HepG2 (cell line): ENCODE results near the gene ECM1. TPM values are rescaled to one million over a fixed set of nuclear protein-coding genes. Genes with fewer than 3 reads are reported as not detected.

Experiments used
- AFF4 ChIP-seq: sonication (generic); formaldehyde crosslinking; IDR thresholded peaks from 2 replicates; pipeline ENCODE4 v1.4.0; 2020; ENCODE audit warnings: missing genetic modification reagents
- ARID3A ChIP-seq: IDR thresholded peaks from 2 replicates; pipeline ENCODE4 v1.6.1; 2012; ENCODE audit warnings: low read depth, low read length, improper control_type of control experiment
- FOSL2 ChIP-seq: sonication (generic); formaldehyde crosslinking; IDR thresholded peaks from 2 replicates; pipeline ENCODE4 v1.4.0; 2020; ENCODE audit warnings: missing genetic modification reagents
- MAZ ChIP-seq, 2 experiments: sonication (generic) in 1 of 2; formaldehyde crosslinking in 1 of 2; IDR thresholded peaks; 2 replicates each; pipeline versions ENCODE4 v1.5.0 to v1.6.1; 2012 to 2020; ENCODE audit warnings: low read depth in 2 of 2, mild to moderate bottlenecking in 2 of 2, borderline replicate concordance in 1 of 2, improper control_type of control experiment in 1 of 2, low read length in 1 of 2, missing genetic modification reagents in 1 of 2, moderate library complexity in 1 of 2
- MLX ChIP-seq: IDR thresholded peaks from 2 replicates; pipeline ENCODE4 v1.6.1; 2016
- NBN ChIP-seq: fragments of 450-650 bp; conservative IDR thresholded peaks from 2 replicates; pipeline ENCODE4 v1.6.1; 2017
- PATZ1 ChIP-seq: sonication (generic); formaldehyde crosslinking; IDR thresholded peaks from 2 replicates; pipeline ENCODE4 v1.4.0; 2020; ENCODE audit warnings: missing genetic modification reagents
- PREB ChIP-seq: sonication (generic); formaldehyde crosslinking; IDR thresholded peaks from 2 replicates; pipeline ENCODE4 v1.4.0; 2020; ENCODE audit warnings: missing genetic modification reagents
- RARA ChIP-seq: IDR thresholded peaks from 2 replicates; pipeline ENCODE4 v1.6.1; 2016; ENCODE audit warnings: missing genetic modification reagents, missing compliant biosample characterization
- RARG ChIP-seq: sonication (generic); formaldehyde crosslinking; IDR thresholded peaks from 2 replicates; pipeline ENCODE4 v1.4.0; 2020; ENCODE audit warnings: low read depth, mild to moderate bottlenecking, missing genetic modification reagents
- RBM22 ChIP-seq: fragments of 200-400 bp; formaldehyde crosslinking; optimal IDR thresholded peaks from 2 replicates; pipeline ENCODE3; 2017; ENCODE audit warnings: mild to moderate bottlenecking, low read length, moderate library complexity
- RFX1 ChIP-seq: fragments of 450-650 bp; IDR thresholded peaks from 2 replicates; pipeline ENCODE4 v1.6.1; 2017
- RFX3 ChIP-seq: IDR thresholded peaks from 2 replicates; pipeline ENCODE4 v1.6.1; 2016; ENCODE audit warnings: missing biosample characterization, missing genetic modification reagents
- SATB2 ChIP-seq: sonication (generic); formaldehyde crosslinking; IDR thresholded peaks from 2 replicates; pipeline ENCODE4 v1.5.0; 2020; ENCODE audit warnings: missing genetic modification reagents
- SCMH1 ChIP-seq: sonication (generic); formaldehyde crosslinking; IDR thresholded peaks from 2 replicates; pipeline ENCODE4 v1.9.0; 2021; ENCODE audit warnings: missing genetic modification reagents, mild to moderate bottlenecking, borderline replicate concordance
- ZIK1 ChIP-seq: sonication (generic); formaldehyde crosslinking; IDR thresholded peaks from 2 replicates; pipeline ENCODE4 v1.5.0; 2020; ENCODE audit warnings: mild to moderate bottlenecking, low read depth, missing genetic modification reagents, borderline replicate concordance
- ZNF563 ChIP-seq: sonication (generic); formaldehyde crosslinking; IDR thresholded peaks from 2 replicates; pipeline ENCODE4 v1.8.0; 2022; ENCODE audit warnings: mild to moderate bottlenecking, moderate library complexity, missing genetic modification reagents
- ZSCAN5A ChIP-seq: sonication (generic); formaldehyde crosslinking; IDR thresholded peaks from 2 replicates; pipeline ENCODE4 v1.8.0; 2022; ENCODE audit warnings: mild to moderate bottlenecking, missing genetic modification reagents, borderline replicate concordance
- polyA plus RNA-seq, 8 experiments: library from polyadenylated mRNA; depleted of rRNA in 3 of 8; stranded (reverse) in 7 of 8; unstranded in 1 of 8; fragments of >200 nt; fragmentation: Illumina TruSeq in 4 of 8; extraction: Trizol in 4 of 8; gene quantifications; 2 replicates each; pipeline versions ENCODE4 v1.2.1 to v1.2.3, GENCODE V29; 2011 to 2016; ENCODE audit warnings: low read depth in 4 of 8, missing spikeins in 1 of 8, mixed read lengths in 1 of 8; ENCODE audit not compliant: insufficient read depth in 1 of 8
- total RNA-seq, 5 experiments: library from RNA; depleted of rRNA; stranded (reverse); fragments of >200 nt; fragmentation: Illumina TruSeq; extraction: Trizol; gene quantifications; 2 replicates each; pipeline ENCODE4 v1.2.3, GENCODE V29; 2016; ENCODE audit warnings: low read depth in 1 of 5

Gene ECM1
- total and polyA plus RNA-seq, 2 of the 13 experiments (the other 11 are each of a cell fraction or from before 2014, with no cell fraction given): 0.42 to 1.0 TPM

GRCh38 chr1:150562446-150563339 lies 54.8 kb downstream of the ECM1 start (continued):
- peak; percentile 66 for TF ChIP-seq RARA (CRISPR knock-in tag)
- no peak for TF ChIP-seq SATB2 (CRISPR knock-in tag)
- no peak for TF ChIP-seq MAZ (IDR thresholded peaks at IDR 0.05; ENCODE audit: borderline replicate concordance, low read depth, low read length)
- TF ChIP-seq MAZ (CRISPR knock-in tag; IDR thresholded peaks at IDR 0.05; ENCODE audit: low read depth): 0 out of 2 replicates have a peak, but pooled peaks have one; percentile 14
- no peak for TF ChIP-seq RFX3
- TF ChIP-seq SCMH1 (CRISPR knock-in tag): no peak
- TF ChIP-seq RBM22: no peak
- no peak for TF ChIP-seq PREB (CRISPR knock-in tag)
- TF ChIP-seq ARID3A: 0 out of 2 replicates have a peak, but pooled peaks have one; percentile 4
- no peak for TF ChIP-seq ZSCAN5A (CRISPR knock-in tag)
- TF ChIP-seq MLX (CRISPR knock-in tag): no peak
- no peak for TF ChIP-seq ZIK1 (CRISPR knock-in tag)
- TF ChIP-seq ZNF563 (CRISPR knock-in tag): no peak
- peak; percentile 67 for TF ChIP-seq PATZ1 (CRISPR knock-in tag)
- no peak for TF ChIP-seq RARG (CRISPR knock-in tag)
- no peak for TF ChIP-seq FOSL2 (CRISPR knock-in tag)
- TF ChIP-seq NBN: no peak
- no peak for TF ChIP-seq RFX1
- TF ChIP-seq AFF4 (CRISPR knock-in tag): no peak
